GM21528 (cell line): ENCODE measurements around the gene SLC38A1.
"Not testable (repeated sequence)": the region's sequence is repeated elsewhere in the genome, so short reads cannot be mapped to it uniquely, and the experiment has no call there.

ENCODE experiments used
- ATAC-seq: cut with Tn5 transposase; IDR thresholded peaks from one replicate; pipeline ENCODE4 v1.9.1; 2021; ENCODE audit warnings: mild to moderate bottlenecking, moderate library complexity; ENCODE audit not compliant: unreplicated experiment, low FRiP score

Gene SLC38A1

GRCh38 chr12:46265102-46265501 is 3.7 kb downstream of the SLC38A1 start:
- ATAC-seq, result no peak

GRCh38 chr12:46264057-46264456 is 4.8 kb downstream of the SLC38A1 start:
- no peak for ATAC-seq

DNA sequence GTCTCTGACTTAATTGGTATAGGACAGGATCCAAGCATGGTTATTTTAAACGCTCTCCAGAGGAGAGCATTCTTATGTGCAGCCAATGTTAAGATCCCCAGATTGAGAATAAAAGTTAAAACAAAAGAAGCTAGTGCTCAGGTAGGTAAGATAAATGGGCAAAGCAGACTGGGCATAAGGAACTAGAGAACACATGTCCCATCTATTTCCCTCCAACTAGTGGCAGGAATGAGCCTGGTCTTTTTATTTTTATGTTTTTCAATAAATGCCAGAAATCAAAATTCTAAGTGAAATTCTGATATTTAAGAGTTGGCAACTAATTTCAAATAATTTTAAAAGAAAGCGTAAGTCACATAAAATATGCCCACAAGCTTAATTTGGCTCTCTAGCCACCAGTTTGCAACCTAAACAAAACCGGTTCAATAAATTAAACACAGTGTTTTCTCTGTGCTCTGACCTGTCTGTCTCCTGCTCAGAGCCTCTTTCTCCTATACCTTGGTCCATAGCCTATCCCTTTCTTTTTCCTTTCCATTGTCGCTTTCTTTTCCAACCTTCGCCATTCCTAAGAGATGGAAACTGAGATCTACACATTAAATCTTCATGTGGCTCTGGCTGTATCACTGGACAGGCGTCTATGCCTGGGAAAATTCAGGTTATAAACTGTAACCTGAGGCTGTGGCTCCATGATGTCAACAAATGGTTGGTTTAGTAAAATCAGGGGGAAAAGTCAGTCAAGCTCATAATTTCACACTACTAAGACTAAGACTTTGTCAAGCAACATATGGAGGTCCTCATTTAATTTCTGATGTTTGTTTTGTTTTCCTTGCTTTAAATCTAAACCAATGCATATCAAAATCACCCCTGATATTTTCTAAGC is 5.5 kb downstream of the SLC38A1 start:
- ATAC-seq, result no peak

- no peak for ATAC-seq
These were observed 7.2 kb downstream of the SLC38A1 start for GRCh38 chr12:46261646-46262045.

- ATAC-seq, result no peak
These were observed 7.8 kb downstream of the SLC38A1 start for GRCh38 chr12:46260913-46261476.

DNA sequence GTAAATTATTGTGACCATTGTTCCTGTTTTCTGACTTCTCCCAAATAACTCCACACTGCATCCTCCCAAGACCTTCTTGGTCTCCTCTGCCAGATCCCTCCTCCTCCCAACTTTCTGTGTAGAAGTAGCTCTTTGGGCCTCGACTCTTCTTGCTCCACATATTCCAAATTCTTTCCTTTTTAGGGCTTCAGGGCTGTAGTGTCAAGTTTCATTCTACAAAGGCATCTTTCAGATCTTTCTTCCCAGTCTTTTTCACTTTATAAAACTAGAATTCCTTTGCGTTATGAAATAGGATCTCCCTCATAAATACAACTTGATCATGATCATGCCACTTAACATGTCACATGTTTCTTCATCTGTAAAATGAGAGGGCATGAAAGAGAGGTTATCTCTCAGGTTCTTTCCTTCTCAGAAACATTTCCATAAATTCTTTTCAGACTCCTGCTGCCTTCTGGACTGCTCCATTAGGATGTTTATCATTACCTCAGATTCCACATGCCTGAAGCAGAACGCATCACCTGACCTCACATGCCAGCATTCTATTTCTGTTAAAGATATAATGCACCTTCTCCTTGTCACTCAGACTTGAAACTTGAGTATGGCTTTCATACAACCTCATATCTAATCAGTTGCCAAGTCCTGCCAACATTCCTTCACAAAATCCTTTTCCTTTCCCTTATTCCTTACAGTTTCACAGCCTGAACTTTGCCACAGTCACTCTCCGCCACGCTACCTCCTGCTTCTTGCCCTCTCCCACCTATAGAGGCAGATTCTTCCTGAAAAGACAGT is 8.5 kb downstream of the SLC38A1 start:
- ATAC-seq, result no peak

- no peak for ATAC-seq
These were observed 9.1 kb downstream of the SLC38A1 start for GRCh38 chr12:46259713-46260112.

DNA sequence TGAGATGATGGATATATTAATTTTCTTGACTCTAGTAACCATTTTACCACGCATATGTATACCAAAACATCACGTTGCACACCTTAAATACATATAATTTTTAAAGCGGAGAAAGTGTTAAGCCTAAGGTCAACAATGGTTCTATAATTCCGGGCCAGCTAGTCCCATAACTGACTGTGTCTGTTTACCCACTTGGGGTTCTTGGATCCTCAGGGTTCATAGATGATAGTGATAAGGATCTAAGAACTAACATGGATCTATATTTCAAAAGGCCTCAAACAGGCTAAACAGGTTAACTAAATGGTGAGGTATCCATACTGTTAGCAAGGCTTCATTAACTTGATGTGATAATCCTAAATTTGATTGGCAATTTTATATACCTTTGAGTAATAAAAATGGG is 9.8 kb downstream of the SLC38A1 start:
- no peak for ATAC-seq

GRCh38 chr12:46258129-46258528 is 10.7 kb downstream of the SLC38A1 start:
- ATAC-seq, result no peak

DNA sequence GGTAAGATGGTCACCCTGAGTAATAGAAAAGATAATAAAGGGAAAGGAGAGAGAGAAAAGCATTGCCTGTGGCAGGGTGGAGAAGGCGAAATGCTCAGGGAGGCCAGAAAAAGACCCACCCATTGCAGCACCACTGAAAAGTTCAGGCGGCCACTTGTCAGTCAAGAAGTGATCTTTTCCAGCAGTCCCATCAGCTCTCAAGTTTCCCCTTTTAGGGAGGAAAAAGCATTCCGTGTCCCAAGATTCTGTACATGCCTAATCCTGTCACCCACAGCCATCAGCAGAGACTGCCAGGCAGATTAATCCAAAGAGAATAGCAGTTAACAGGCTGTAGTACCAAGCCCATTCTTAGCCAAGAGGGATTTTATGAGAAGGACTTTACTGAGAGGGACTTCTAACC is 11.9 kb downstream of the SLC38A1 start:
- no peak for ATAC-seq

DNA sequence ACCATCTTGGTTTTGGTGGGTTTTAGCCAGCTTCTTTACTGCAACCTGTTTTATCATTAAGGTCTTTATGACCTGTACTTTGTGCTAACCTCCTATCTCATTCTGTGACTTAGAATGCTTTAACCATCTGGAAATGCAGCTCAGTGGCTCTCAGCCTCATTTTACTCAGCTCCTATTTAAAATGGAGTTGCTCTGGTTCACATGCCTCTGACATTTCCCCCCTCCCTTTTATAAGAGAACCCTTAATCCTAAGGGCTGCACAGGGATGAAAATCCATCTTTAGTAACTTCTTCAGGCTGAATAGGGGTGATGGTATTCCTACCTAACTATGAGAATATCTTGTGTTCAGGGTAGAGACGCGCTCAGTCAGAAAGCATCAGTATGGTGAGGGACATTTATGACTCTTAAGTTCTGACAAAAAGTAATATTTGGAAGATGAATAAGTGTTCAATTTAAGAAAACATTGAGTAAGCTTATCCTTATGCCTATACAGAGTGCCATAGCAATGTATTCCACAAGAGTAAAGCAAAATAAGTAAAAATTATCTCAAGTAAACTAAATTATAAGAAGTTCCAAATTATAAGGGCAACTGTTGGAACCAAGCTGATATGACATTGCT is 15.2 kb downstream of the SLC38A1 start:
- no peak for ATAC-seq

DNA sequence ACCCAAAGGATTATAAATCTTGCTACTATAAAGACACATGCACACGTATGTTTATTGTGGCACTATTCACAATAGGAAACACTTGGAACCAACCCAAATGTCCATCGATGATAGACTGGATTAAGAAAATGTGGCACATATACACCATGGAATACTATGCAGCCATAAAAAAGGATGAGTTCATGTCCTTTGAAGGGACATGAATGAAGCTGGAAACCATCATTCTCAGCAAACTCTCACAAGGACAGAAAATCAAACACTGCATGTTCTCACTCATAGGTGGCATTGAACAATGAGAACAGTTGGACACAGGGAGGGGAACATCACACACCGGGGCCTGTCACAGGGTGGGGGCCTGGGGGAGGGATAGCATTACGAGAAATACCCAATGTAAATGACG is 16.8 kb downstream of the SLC38A1 start:
- ATAC-seq, result not testable (repeated sequence)

DNA sequence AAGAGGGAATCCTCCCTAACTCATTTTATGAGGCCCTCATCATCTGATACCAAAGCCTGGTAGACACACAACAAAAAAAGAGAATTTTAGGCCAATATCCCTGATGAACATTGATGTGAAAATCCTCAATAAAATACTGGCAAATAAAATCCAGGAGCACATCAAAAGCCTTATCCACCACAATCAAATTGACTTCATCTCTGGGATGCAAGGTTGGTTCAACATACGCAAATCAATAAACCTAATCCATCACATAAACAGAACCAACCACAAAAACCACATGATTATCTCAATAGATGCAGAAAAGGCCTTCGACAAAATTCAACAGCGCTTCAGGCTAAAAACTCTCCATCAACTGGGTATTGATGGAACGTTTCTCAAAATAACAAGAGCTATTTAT is 18.9 kb downstream of the SLC38A1 start:
- ATAC-seq, result not testable (repeated sequence)

DNA sequence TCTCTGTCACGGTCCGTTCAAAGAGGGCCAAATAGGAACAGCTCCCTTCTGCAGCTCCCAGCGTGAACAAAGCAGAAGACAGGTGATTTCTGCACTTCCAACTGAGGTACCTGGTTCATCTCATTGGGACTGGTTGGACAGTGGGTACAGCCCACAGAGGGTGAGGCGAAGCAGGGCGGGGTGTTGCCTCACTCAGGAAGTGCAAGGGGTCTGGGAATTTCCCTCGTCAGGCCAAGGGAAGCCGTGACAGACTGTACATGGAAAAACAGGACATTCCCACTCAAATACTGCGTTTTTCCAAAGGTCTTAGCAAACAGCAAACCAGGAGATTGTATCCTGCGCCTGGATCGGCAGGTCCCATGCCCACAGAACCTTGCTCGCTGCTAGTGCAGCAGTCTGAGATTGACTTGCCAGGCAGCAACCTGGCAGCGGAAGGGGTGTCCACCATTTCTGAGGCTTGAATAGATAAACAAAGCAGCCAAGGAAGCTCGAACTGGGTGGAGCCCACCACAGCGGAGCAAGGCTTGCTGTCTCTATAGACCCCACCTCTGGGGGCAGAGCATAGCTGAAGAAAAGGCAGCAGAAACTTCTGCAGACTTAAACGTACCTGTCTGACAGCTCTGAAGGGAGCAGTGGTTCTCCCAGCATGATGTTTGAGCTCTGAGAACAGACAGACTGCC is 22.7 kb downstream of the SLC38A1 start:
- ATAC-seq, result no peak

- ATAC-seq, result no peak
These were observed 23.8 kb downstream of the SLC38A1 start for GRCh38 chr12:46244997-46245396.

DNA sequence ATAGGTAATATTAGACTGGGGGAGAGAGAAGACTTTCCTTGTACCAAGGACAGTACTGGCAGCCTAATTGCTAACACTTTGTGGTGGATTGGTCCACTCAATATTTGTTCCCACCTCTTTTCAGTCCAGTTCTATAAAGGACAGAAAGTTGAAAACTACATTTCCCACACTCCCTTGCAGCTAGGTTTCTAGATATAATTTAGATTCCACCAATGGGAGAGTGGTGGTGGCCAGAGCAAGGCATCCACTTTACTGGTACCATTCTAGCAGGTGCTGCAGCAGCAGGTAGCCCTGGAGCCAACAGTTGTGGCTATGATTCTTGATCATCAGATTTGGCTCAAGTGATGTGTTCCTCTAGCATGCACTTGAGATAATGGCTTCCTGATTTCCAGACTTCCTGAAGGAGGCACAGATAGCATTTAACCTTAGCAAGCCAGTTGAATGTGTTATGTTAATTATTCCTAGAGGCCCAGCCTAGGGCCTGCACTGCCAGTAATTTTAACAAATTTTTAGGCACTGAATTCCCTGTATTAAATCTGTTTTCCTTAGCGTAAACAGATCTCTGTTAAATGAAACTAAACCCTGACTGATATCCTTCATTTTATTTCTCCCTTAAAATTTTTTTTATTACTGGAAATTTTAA is 24.4 kb downstream of the SLC38A1 start:
- no peak for ATAC-seq

DNA sequence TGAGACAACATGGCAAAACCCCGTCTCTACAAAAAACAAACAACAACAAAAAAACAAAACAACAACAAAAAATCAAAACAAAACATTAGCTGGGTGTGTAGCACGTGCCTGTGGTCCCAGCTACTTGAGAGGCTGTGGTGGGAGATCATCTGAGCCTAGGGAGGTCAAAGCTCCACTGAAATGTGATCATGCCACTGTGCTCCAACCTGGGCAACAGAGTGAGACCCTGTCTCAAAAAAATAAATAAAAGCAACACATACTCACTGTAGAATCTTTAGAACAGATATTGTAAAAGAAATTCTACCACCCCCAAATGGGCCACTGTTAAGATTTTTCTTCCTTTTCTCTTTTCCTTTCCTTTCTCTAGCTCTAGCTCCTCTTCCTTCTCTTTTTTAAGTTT is 26.3 kb downstream of the SLC38A1 start:
- ATAC-seq, result no peak

DNA sequence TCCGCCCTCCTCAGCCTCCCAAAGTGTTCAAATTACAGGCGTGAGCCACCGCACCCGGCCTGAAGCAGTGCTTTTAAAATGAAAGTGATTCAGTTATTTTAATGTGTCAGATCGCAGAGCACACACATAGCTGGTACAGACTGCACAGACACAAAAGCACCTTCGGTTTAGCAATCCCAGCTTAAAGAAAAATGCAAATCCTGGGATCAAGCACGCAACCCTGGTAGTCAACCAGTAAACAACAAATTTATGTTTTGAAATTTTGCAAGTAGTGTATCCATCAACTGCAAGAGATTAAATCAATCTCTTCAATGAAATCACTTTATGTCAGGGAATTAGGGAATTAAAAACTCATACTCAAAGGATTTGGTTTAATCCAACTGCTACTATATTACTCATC is 28.4 kb downstream of the SLC38A1 start:
- ATAC-seq, result no peak

- no peak for ATAC-seq
These were observed 30.0 kb downstream of the SLC38A1 start for GRCh38 chr12:46238821-46239220.
